Muscle of leg (tissue), 9 donors: ENCODE results near the gene SHANK1. TPM values are rescaled to one million over a fixed set of nuclear protein-coding genes. Genes with fewer than 3 reads are reported as not detected.

Experiments used
- polyA plus RNA-seq, 8 donors: library from polyadenylated mRNA; unstranded; fragments of 120-200 nt; gene quantifications; one replicate each; pipeline versions ENCODE4 v1.2.1 to v1.2.3, GENCODE V29; 2013; ENCODE audit warnings: inconsistent platforms in 1 of 8, low replicate concordance in 1 of 8; ENCODE audit not compliant: insufficient read length in 8 of 8, insufficient read depth in 1 of 8
- total RNA-seq: library from RNA; stranded (reverse); fragments of 120-200 nt; gene quantifications from one replicate; pipeline ENCODE4 v1.2.4, GENCODE V29; 2013

The SHANK1 gene
- total and polyA plus RNA-seq, 9 donors, result 12.1 to 37.4 (median 23.2) TPM

Other genes with a start within 250 kb of the SHANK1 start
- 84.2 TPM for gene EMC10, start 243.3 kb downstream of the SHANK1 start, total RNA-seq
- gene EMC10, start 243.3 kb downstream of the SHANK1 start, polyA plus RNA-seq, result 100 to 1,000 TPM in 3 of 8 donors, 10 to 100 TPM in 5; 85.2 to 122 (median 93.8) TPM
- 3.5 TPM for gene GARIN5A, start 243.0 kb downstream of the SHANK1 start, total RNA-seq
- gene GARIN5A, start 243.0 kb downstream of the SHANK1 start, polyA plus RNA-seq, result 1 to 10 TPM; 3.3 to 6.2 (median 4.5) TPM
- gene JOSD2, start 208.6 kb downstream of the SHANK1 start, total RNA-seq, result 16.2 TPM
- gene JOSD2, start 208.6 kb downstream of the SHANK1 start, polyA plus RNA-seq, result 10 to 100 TPM; 21.6 to 31.6 (median 26.5) TPM
- not detected for gene ASPDH, start 205.9 kb downstream of the SHANK1 start, total RNA-seq
- 1 to 10 TPM in 1 of 8 donors, under 1 TPM in 7; 0.27 to 1.2 (median 0.64) TPM for gene ASPDH, start 205.9 kb downstream of the SHANK1 start, polyA plus RNA-seq
- gene LRRC4B, start 151.4 kb downstream of the SHANK1 start, total RNA-seq, result 5.7 TPM
- 10 to 100 TPM in 6 of 8 donors, 1 to 10 TPM in 2; 7.3 to 16.1 (median 12.8) TPM for gene LRRC4B, start 151.4 kb downstream of the SHANK1 start, polyA plus RNA-seq
- 0.09 TPM for gene SYT3, start 79.9 kb downstream of the SHANK1 start, total RNA-seq
- under 1 TPM in 2 of 8 donors, not detected in 6; 0.12 to 0.14 TPM for gene SYT3, start 79.9 kb downstream of the SHANK1 start, polyA plus RNA-seq
- gene C19orf81, start 70.4 kb downstream of the SHANK1 start, total RNA-seq, result 4.2 TPM
- 1 to 10 TPM in 7 of 8 donors, under 1 TPM in 1; 0.70 to 3.8 (median 1.3) TPM for gene C19orf81, start 70.4 kb downstream of the SHANK1 start, polyA plus RNA-seq
- gene CLEC11A, start 3.6 kb upstream of the SHANK1 start, total RNA-seq, result 35.2 TPM
- gene CLEC11A, start 3.6 kb upstream of the SHANK1 start, polyA plus RNA-seq, result 10 to 100 TPM; 18.8 to 40.3 (median 36.6) TPM
- not detected for gene GPR32, start 50.7 kb upstream of the SHANK1 start, total RNA-seq
- gene GPR32, start 50.7 kb upstream of the SHANK1 start, polyA plus RNA-seq, result not detected
- gene ACP4, start 70.6 kb upstream of the SHANK1 start, total RNA-seq, result not detected
- gene ACP4, start 70.6 kb upstream of the SHANK1 start, polyA plus RNA-seq, result under 1 TPM in 3 of 8 donors, not detected in 5; 0.15 to 0.16 (median 0.15) TPM
- gene KLK1, start 104.0 kb upstream of the SHANK1 start, total RNA-seq, result not detected
- under 1 TPM; 0.15 to 0.54 (median 0.28) TPM for gene KLK1, start 104.0 kb upstream of the SHANK1 start, polyA plus RNA-seq
- not detected for gene KLK15, start 113.8 kb upstream of the SHANK1 start, total RNA-seq
- under 1 TPM in 1 of 8 donors, not detected in 7; 0.17 TPM for gene KLK15, start 113.8 kb upstream of the SHANK1 start, polyA plus RNA-seq
- not detected for gene KLK3, start 135.1 kb upstream of the SHANK1 start, total RNA-seq
- gene KLK3, start 135.1 kb upstream of the SHANK1 start, polyA plus RNA-seq, result not detected
- gene KLK2, start 153.6 kb upstream of the SHANK1 start, total RNA-seq, result not detected
- gene KLK2, start 153.6 kb upstream of the SHANK1 start, polyA plus RNA-seq, result under 1 TPM in 1 of 8 donors, not detected in 7; 0.30 TPM
- gene KLK4, start 191.6 kb upstream of the SHANK1 start, total RNA-seq, result not detected
- gene KLK4, start 191.6 kb upstream of the SHANK1 start, polyA plus RNA-seq, result not detected
- not detected for gene KLK5, start 233.2 kb upstream of the SHANK1 start, total RNA-seq
- under 1 TPM in 1 of 8 donors, not detected in 7; 0.34 TPM for gene KLK5, start 233.2 kb upstream of the SHANK1 start, polyA plus RNA-seq
- 0.09 TPM for gene KLK6, start 249.8 kb upstream of the SHANK1 start, total RNA-seq
- under 1 TPM in 5 of 8 donors, not detected in 3; 0.12 to 0.62 (median 0.23) TPM for gene KLK6, start 249.8 kb upstream of the SHANK1 start, polyA plus RNA-seq